Stomach (tissue), 4 donors: Measurements from ENCODE around the gene GRM3.

ENCODE experiments used
- CTCF ChIP-seq, 7 experiments: fragments of 450-650 bp in 4 of 7; fragments of 200-600 bp in 3 of 7; sonication (generic) in 3 of 7; IDR thresholded peaks; one replicate each; pipeline ENCODE4 v1.5.1; 2016 to 2019; ENCODE audit warnings: antibody characterized with exemption in 7 of 7, control low read depth in 2 of 7, mild to moderate bottlenecking in 1 of 7
- POLR2A ChIP-seq, 4 donors: fragments of 450-650 bp; IDR thresholded peaks; one replicate each; pipeline ENCODE4 v1.6.1; 2016; ENCODE audit warnings: antibody characterized with exemption in 4 of 4, control low read depth in 2 of 4, mild to moderate bottlenecking in 1 of 4, moderate library complexity in 1 of 4

GRCh38 chr7:86846494-86847190 is 202.9 kb downstream of the GRM3 start:
- TF ChIP-seq CTCF (IDR thresholded peaks at IDR 0.05): no peak
- no peak for TF ChIP-seq POLR2A (IDR thresholded peaks at IDR 0.05)
